Natural killer cell (primary cell): ENCODE measurements around the gene APOBEC2. TPM values are rescaled to one million over a fixed set of nuclear protein-coding genes. Genes with fewer than 3 reads are reported as not detected.

Experiments
- ATAC-seq, 3 donors: fragments of 150-1000 bp in 2 of 3; fragments of 200-7000 bp in 1 of 3; cut with Tn5 transposase; 1 replicate in 1 of 3; 2 replicates in 2 of 3; pipeline ENCODE4 v1.10.0; 2021; ENCODE audit warnings: mild to moderate bottlenecking in 2 of 3, moderate library complexity in 2 of 3
- DNase-seq, 2 donors: peaks; one replicate each; pipeline versions ENCODE4 v3.0.0 to v3.0.0-alpha.2; 2013 to 2021; ENCODE audit warnings: mixed read lengths in 1 of 2
- H3K27ac ChIP-seq: one replicate; pipeline ENCODE4 v1.5.1; 2013; ENCODE audit warnings: mild to moderate bottlenecking, low read length
- H3K27me3 ChIP-seq: one replicate; pipeline ENCODE4 v1.6.1; 2013; ENCODE audit warnings: low read length; ENCODE audit not compliant: control insufficient read depth, insufficient read depth
- H3K36me3 ChIP-seq: one replicate; pipeline ENCODE4 v1.6.1; 2013; ENCODE audit warnings: low read length; ENCODE audit not compliant: control insufficient read depth, insufficient read depth
- H3K4me1 ChIP-seq: one replicate; pipeline ENCODE4 v1.6.1; 2013; ENCODE audit warnings: low read length; ENCODE audit not compliant: control insufficient read depth, insufficient read depth
- H3K4me3 ChIP-seq: one replicate; pipeline ENCODE4 v1.5.1; 2013; ENCODE audit warnings: low read length
- H3K9me3 ChIP-seq: one replicate; pipeline ENCODE4 v1.6.1; 2013; ENCODE audit warnings: low read length; ENCODE audit not compliant: control insufficient read depth, insufficient read depth
- H3K27ac Mint-ChIP-seq, 2 donors: one replicate each; pipeline ENCODE4 v1.8.0; 2022; ENCODE audit warnings: mild to moderate bottlenecking in 2 of 2, mixed read lengths in 2 of 2, moderate library complexity in 1 of 2
- H3K27me3 Mint-ChIP-seq, 2 donors: one replicate each; pipeline ENCODE4 v1.8.0; 2022; ENCODE audit warnings: low read depth in 2 of 2, mixed read lengths in 2 of 2
- H3K36me3 Mint-ChIP-seq: one replicate; pipeline ENCODE4 v1.8.0; 2022; ENCODE audit warnings: mixed read lengths
- H3K4me1 Mint-ChIP-seq, 2 donors: one replicate each; pipeline ENCODE4 v1.8.0; 2022; ENCODE audit warnings: mixed read lengths in 2 of 2
- H3K4me3 Mint-ChIP-seq: one replicate; pipeline ENCODE4 v1.8.0; 2022; ENCODE audit warnings: mild to moderate bottlenecking, moderate library complexity, mixed read lengths
- H3K9me3 Mint-ChIP-seq, 2 donors: one replicate each; pipeline ENCODE4 v1.8.0; 2022; ENCODE audit warnings: mixed read lengths in 2 of 2
- CTCF ChIP-seq: fragments of 200-600 bp; IDR thresholded peaks from one replicate; pipeline ENCODE4 v1.8.0; 2022; ENCODE audit warnings: antibody characterized with exemption
- WGBS: methylation state at CpG from one replicate; pipeline ENCODE4 v1.1.7; 2013; ENCODE audit warnings: missing lambda C conversion rate; ENCODE audit not compliant: insufficient coverage; 5-methylcytosine and 5-hydroxymethylcytosine counted together
- intact Hi-C: fragments of 100-400 bp; cut with micrococcal nuclease; formaldehyde crosslinking; loops from one replicate; pipeline ENCODE4 v1.14.2; 2022
- total RNA-seq, 4 donors: library from RNA; stranded (reverse); fragments of 120-200 nt in 1 of 4; gene quantifications; one replicate each; pipeline versions ENCODE4 v1.2.3 to v1.2.4, GENCODE V29; 2013 to 2022

The APOBEC2 gene
- total RNA-seq, 3 donors from 2014 or later (not counting 1 experiment from before 2014, with no cell fraction given) = not detected

DNA sequence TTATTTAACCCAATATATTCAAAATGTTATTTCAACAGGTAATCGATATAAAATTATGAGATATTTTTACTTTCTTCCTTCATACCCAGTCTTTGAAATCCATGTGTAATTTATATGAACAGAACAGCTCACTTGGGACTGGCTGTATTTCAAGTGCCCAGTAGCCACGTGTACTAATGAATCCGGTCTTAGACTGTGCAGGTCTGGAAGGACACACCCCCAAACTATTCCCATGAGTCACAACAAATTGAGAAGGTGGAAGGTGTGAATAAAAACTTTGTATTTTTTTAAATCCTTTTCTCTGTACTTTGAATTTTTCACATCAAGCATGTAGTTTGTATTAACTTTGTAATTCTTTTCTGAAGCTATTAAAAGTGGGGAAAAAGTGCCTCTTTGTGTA is 16.8 kb upstream of the APOBEC2 start:
- no peak for DNase-seq
- H3K4me1 Mint-ChIP-seq = no peaks in the 10 kb centered on the region
- Histone ChIP-seq H3K4me3 (no peak overlapping the region), H3K36me3 (no peaks in the 10 kb centered on the region), H3K27ac (no peak overlapping the region), H3K4me1 (no peaks in the 10 kb centered on the region), H3K27me3 (no peaks in the 10 kb centered on the region), H3K9me3 (no peaks in the 10 kb centered on the region)
- intact Hi-C loops = loop anchor here (5.0 kb wide), 1 partner anchor 1054 kb away; no protein-coding TSS in a partner anchor
- H3K4me3 Mint-ChIP-seq = no peak overlapping the region
- no peak overlapping the region for H3K27ac Mint-ChIP-seq
- H3K27me3 Mint-ChIP-seq = no peaks in the 10 kb centered on the region
- H3K9me3 Mint-ChIP-seq = no peaks in the 10 kb centered on the region
- H3K36me3 Mint-ChIP-seq = no peaks in the 10 kb centered on the region
- no peak for TF ChIP-seq CTCF
- 75% methylated on average over 2 of the region's 3 CpGs for WGBS
- no peak for ATAC-seq

GRCh38 chr6:41036601-41037000 is 16.4 kb upstream of the APOBEC2 start:
- intact Hi-C loops = loop anchor here (5.0 kb wide), 1 partner anchor 1054 kb away; no protein-coding TSS in a partner anchor
- 84% methylated on average over 2 of the region's 2 CpGs for WGBS
- DNase-seq (no peak), ATAC-seq (no peak)
- no peak overlapping the region for H3K27ac Mint-ChIP-seq
- no peaks in the 10 kb centered on the region for H3K27me3 Mint-ChIP-seq
- Histone ChIP-seq H3K27me3 (no peaks in the 10 kb centered on the region), H3K27ac (no peak overlapping the region), H3K4me3 (no peak overlapping the region), H3K9me3 (no peaks in the 10 kb centered on the region), H3K36me3 (no peaks in the 10 kb centered on the region), H3K4me1 (no peaks in the 10 kb centered on the region)
- no peak for TF ChIP-seq CTCF
- H3K4me1 Mint-ChIP-seq = no peaks in the 10 kb centered on the region
- H3K9me3 Mint-ChIP-seq = no peaks in the 10 kb centered on the region
- no peaks in the 10 kb centered on the region for H3K36me3 Mint-ChIP-seq
- H3K4me3 Mint-ChIP-seq = no peak overlapping the region

GRCh38 chr6:41037107-41037900 is 15.7 kb upstream of the APOBEC2 start:
- Mint-ChIP-seq H3K36me3 (no peaks in the 10 kb centered on the region), H3K4me1 (no peaks in the 10 kb centered on the region), H3K27me3 (no peaks in the 10 kb centered on the region)

More at GRCh38 chr6:41037107-41037900, 15.7 kb upstream of the APOBEC2 start:
- intact Hi-C loops = loop anchor here (5.0 kb wide), 1 partner anchor 1055 kb away; no protein-coding TSS in a partner anchor
- H3K36me3 ChIP-seq = no peaks in the 10 kb centered on the region
- Mint-ChIP-seq H3K4me3 (no peak overlapping the region), H3K27ac (no peak overlapping the region), H3K9me3 (no peaks in the 10 kb centered on the region)
- DNase-seq (no peak), ATAC-seq (no peak)
- H3K4me3 ChIP-seq = no peak overlapping the region
- TF ChIP-seq CTCF = no peak
- H3K27me3 ChIP-seq = no peaks in the 10 kb centered on the region
- no peaks in the 10 kb centered on the region for H3K4me1 ChIP-seq
- WGBS = 94% methylated on average over 13 of the region's 13 CpGs
- no peaks in the 10 kb centered on the region for H3K9me3 ChIP-seq
- H3K27ac ChIP-seq = no peak overlapping the region
